ENCODE results near the gene PRKCQ. TPM values are rescaled to one million over a fixed set of nuclear protein-coding genes. Genes with fewer than 3 reads are reported as not detected.

Gene PRKCQ
- total RNA-seq, 1 experiment from 2014 or later, result 12.1 TPM

GRCh38 chr10:6470894-6471618, 109.0 kb downstream of the PRKCQ start:
- H3K4me1 Mint-ChIP-seq, result peaks cover 6 to 11% of the 10 kb centered on the region in 2 experiments
- H2AFZ ChIP-seq (ENCODE audit: low read length), result no peak overlapping the region
- H3K56ac ChIP-seq (ENCODE audit: insufficient read length, low read depth, low read length), result no peak overlapping the region
- no peaks in the 10 kb centered on the region for H3K9me3 Mint-ChIP-seq
- no peaks in the 10 kb centered on the region for H3K23me2 ChIP-seq (ENCODE audit: insufficient read length, low read depth, low read length, poor library complexity, severe bottlenecking)
- H3K27ac ChIP-seq (ENCODE audit: insufficient read length, low read depth, low read length), result no peak overlapping the region
- no peak overlapping the region for H2BK15ac ChIP-seq (ENCODE audit: low read depth, low read length)
- H3K18ac ChIP-seq (ENCODE audit: insufficient read length, low read depth, low read length), result no peak overlapping the region
- H3K4me2 ChIP-seq (ENCODE audit: insufficient read depth, insufficient read length, low read length), result no peak overlapping the region
- H3K23ac ChIP-seq (ENCODE audit: insufficient read length, low read depth, low read length), result no peak overlapping the region
- no peak overlapping the region for H2AK5ac ChIP-seq (ENCODE audit: insufficient read length, low read length)
- H4K5ac ChIP-seq (ENCODE audit: insufficient read length, low read depth, low read length), result no peak overlapping the region
- H3K27me3 ChIP-seq (ENCODE audit: insufficient read depth, low read length), result no peaks in the 10 kb centered on the region
- WGBS (ENCODE audit: extremely low coverage, insufficient read length, low lambda C conversion rate), result no CpG with 5 or more reads among the region's 11 CpGs
- no peak overlapping the region for H2BK20ac ChIP-seq (ENCODE audit: low read depth, low read length, poor library complexity, severe bottlenecking)
- H2BK5ac ChIP-seq (ENCODE audit: insufficient read length, low read length), result no peak overlapping the region
- H3K9me3 ChIP-seq (ENCODE audit: control insufficient read depth, low read depth, low read length), result no peaks in the 10 kb centered on the region
- H3K27ac Mint-ChIP-seq, result no peak overlapping the region
- no peak for TF ChIP-seq CTCF (conservative IDR thresholded peaks at IDR 0.05)
- H4K91ac ChIP-seq (ENCODE audit: insufficient read length, low read depth, low read length), result no peak overlapping the region
- H3K36me3 Mint-ChIP-seq (ENCODE audit: insufficient read depth in 1 of 3, low read depth in 3 of 3), result peaks cover 5 to 17% (median 7%) of the 10 kb centered on the region in 3 experiments; a peak in 6 of 7 replicates
- H3K14ac ChIP-seq (ENCODE audit: insufficient read depth, low read length), result no peak overlapping the region
- no peak overlapping the region for H3K9ac ChIP-seq (ENCODE audit: extremely low read depth, insufficient read length, low read length)
- no peaks in the 10 kb centered on the region for H3K27me3 Mint-ChIP-seq (ENCODE audit: low read depth)
- H3K79me1 ChIP-seq (ENCODE audit: insufficient read depth, low read depth, low read length, poor library complexity, severe bottlenecking), result no peaks in the 10 kb centered on the region
- no peak for DNase-seq
- H4K20me1 ChIP-seq (ENCODE audit: control insufficient read depth, insufficient read depth, insufficient read length), result no peaks in the 10 kb centered on the region
- H3K4me1 ChIP-seq (ENCODE audit: insufficient read depth, low read length), result no peaks in the 10 kb centered on the region
- no peak overlapping the region for H2BK12ac ChIP-seq (ENCODE audit: insufficient read length, low read depth, low read length)
- H2BK120ac ChIP-seq (ENCODE audit: low read depth, low read length, poor library complexity, severe bottlenecking), result no peak overlapping the region
- H4K8ac ChIP-seq (replicated peaks; ENCODE audit: insufficient read length, low read depth, low read length), result no peak overlapping the region
- H3K4me3 Mint-ChIP-seq, result no peak overlapping the region
- no peak overlapping the region for H3K4ac ChIP-seq (ENCODE audit: low read depth, low read length)
- H3T11ph ChIP-seq (ENCODE audit: low read length), result no peak overlapping the region
- H3K79me2 ChIP-seq (ENCODE audit: insufficient read depth, low read length), result no peaks in the 10 kb centered on the region
